Neural cell (in vitro differentiated cells): ENCODE results near the gene IQCN. TPM values are rescaled to one million over a fixed set of nuclear protein-coding genes. Genes with fewer than 3 reads are reported as not detected.

ENCODE experiments used
- H2AFZ ChIP-seq: fragments of 200-600, 300-800 bp; sonication (generic), shearing (Covaris generic); 2 replicates; pipeline ENCODE4 v1.6.0; 2014; ENCODE audit warnings: low read depth, mild to moderate bottlenecking, antibody characterized with exemption, low read length, moderate library complexity
- H3F3A ChIP-seq: fragments of 200-600 bp; shearing (Covaris generic); 2 replicates; pipeline ENCODE4 v1.6.1; 2016; ENCODE audit warnings: mild to moderate bottlenecking, moderate library complexity, mixed read lengths, antibody characterized with exemption, low read length; ENCODE audit not compliant: insufficient read depth, poor library complexity, severe bottlenecking
- H3K27ac ChIP-seq: fragments of 200-600, 300-800 bp; sonication (generic), shearing (Covaris generic); 2 replicates; pipeline ENCODE4 v1.5.1; 2014; ENCODE audit warnings: mild to moderate bottlenecking, low read length, moderate library complexity
- H3K27me3 ChIP-seq: fragments of 300-800, 200-600 bp; sonication (generic), shearing (Covaris generic); 2 replicates; pipeline ENCODE4 v1.6.0; 2014; ENCODE audit warnings: mild to moderate bottlenecking, low read depth, low read length, moderate library complexity; ENCODE audit not compliant: insufficient read depth
- H3K36me3 ChIP-seq: fragments of 300-800, 200-600 bp; sonication (generic), shearing (Covaris generic); 2 replicates; pipeline ENCODE4 v1.5.1; 2014; ENCODE audit warnings: mild to moderate bottlenecking, antibody characterized with exemption, low read length, moderate library complexity; ENCODE audit not compliant: insufficient read depth
- H3K4me2 ChIP-seq: fragments of 300-800, 200-600 bp; sonication (generic), shearing (Covaris generic); 2 replicates; pipeline ENCODE4 v1.6.0; 2014; ENCODE audit warnings: mild to moderate bottlenecking, low read length
- H3K4me3 ChIP-seq: fragments of 300-800, 200-600 bp; sonication (generic), shearing (Covaris generic); 2 replicates; pipeline ENCODE4 v1.5.1; 2014; ENCODE audit warnings: mild to moderate bottlenecking, low read length, moderate library complexity
- H3K79me2 ChIP-seq: fragments of 200-600 bp; shearing (Covaris generic); replicated peaks from 2 replicates; pipeline ENCODE4 v1.6.0; 2014; ENCODE audit warnings: mild to moderate bottlenecking, low read length, moderate library complexity; ENCODE audit not compliant: insufficient read depth
- H3K9ac ChIP-seq: fragments of 300-800, 200-600 bp; sonication (generic), shearing (Covaris generic); 2 replicates; pipeline ENCODE4 v1.6.1; 2016; ENCODE audit warnings: mild to moderate bottlenecking, low read length, mixed read lengths
- H3K9me2 ChIP-seq: fragments of 200-600 bp; shearing (Covaris generic); 2 replicates; pipeline ENCODE4 v1.6.1; 2016; ENCODE audit warnings: mild to moderate bottlenecking, low read length, mixed read lengths; ENCODE audit not compliant: insufficient read depth
- H3K9me3 ChIP-seq: fragments of 200-600, 300-800 bp; sonication (generic), shearing (Covaris generic); 2 replicates; pipeline ENCODE4 v1.6.1; 2016; ENCODE audit warnings: mild to moderate bottlenecking, mixed run types, low read length, moderate library complexity, mixed read lengths
- H4K20me1 ChIP-seq: fragments of 200-600 bp; shearing (Covaris generic); 2 replicates; pipeline ENCODE4 v1.6.1; 2016; ENCODE audit warnings: mild to moderate bottlenecking, mixed run types; ENCODE audit not compliant: insufficient read depth
- EP300 ChIP-seq: fragments of 450-650 bp; conservative IDR thresholded peaks from 2 replicates; pipeline ENCODE4 v1.6.1; 2014; ENCODE audit warnings: antibody characterized with exemption, mild to moderate bottlenecking, moderate library complexity; ENCODE audit not compliant: poor library complexity, severe bottlenecking
- EZH2 ChIP-seq: fragments of 200-600, 300-800 bp; shearing (Covaris generic), sonication (generic); IDR thresholded peaks from 2 replicates; pipeline ENCODE4 v1.6.1; 2014; ENCODE audit warnings: antibody characterized with exemption, low read length, borderline replicate concordance, mild to moderate bottlenecking; ENCODE audit not compliant: insufficient read depth, poor library complexity, severe bottlenecking
- REST ChIP-seq: IDR thresholded peaks from 2 replicates; pipeline ENCODE4 v1.6.1; 2012; ENCODE audit warnings: borderline replicate concordance
- TAF1 ChIP-seq: IDR thresholded peaks from 2 replicates; pipeline ENCODE4 v1.6.1; 2012; ENCODE audit warnings: low read depth
- polyA plus RNA-seq: library from polyadenylated mRNA; depleted of rRNA; stranded (reverse); fragments of >200 nt; gene quantifications from 2 replicates; pipeline ENCODE4 v1.2.3, GENCODE V29; 2014

The IQCN gene
- polyA plus RNA-seq, 1 donor from 2014 or later = 2.5 TPM

- Histone ChIP-seq H3K79me2 (no peaks in the 10 kb centered on the region), H3K4me3 (no peak overlapping the region), H3K36me3 (no peaks in the 10 kb centered on the region), H4K20me1 (no peaks in the 10 kb centered on the region), H2AFZ (no peak overlapping the region), H3K27ac (no peak overlapping the region), H3K27me3 (peaks cover 15% of the 10 kb centered on the region), H3K9me2 (no peaks in the 10 kb centered on the region), H3K9me3 (no peaks in the 10 kb centered on the region), H3K9ac (no peak overlapping the region), H3K4me2 (no peak overlapping the region), H3F3A (no peaks in the 10 kb centered on the region)
- TF ChIP-seq TAF1 = no peak
- no peak for TF ChIP-seq REST
- TF ChIP-seq EP300 = no peak
- no peak for TF ChIP-seq EZH2
These were observed 19.4 kb downstream of the IQCN start for GRCh38 chr19:18254546-18255503.

- TF ChIP-seq REST (no peak), EP300 (no peak), EZH2 (no peak)
- Histone ChIP-seq H3K9me2 (no peaks in the 10 kb centered on the region), H3K9me3 (no peaks in the 10 kb centered on the region), H3K9ac (no peak overlapping the region), H3F3A (no peaks in the 10 kb centered on the region), H3K27me3 (peaks cover 15% of the 10 kb centered on the region), H3K79me2 (no peaks in the 10 kb centered on the region), H4K20me1 (no peaks in the 10 kb centered on the region), H2AFZ (no peak overlapping the region), H3K4me2 (no peak overlapping the region), H3K36me3 (no peaks in the 10 kb centered on the region), H3K4me3 (no peak overlapping the region), H3K27ac (no peak overlapping the region)
These were observed 20.5 kb downstream of the IQCN start for GRCh38 chr19:18253716-18254115.
